ENCODE results near the gene LPO.

The LPO gene

DNA sequence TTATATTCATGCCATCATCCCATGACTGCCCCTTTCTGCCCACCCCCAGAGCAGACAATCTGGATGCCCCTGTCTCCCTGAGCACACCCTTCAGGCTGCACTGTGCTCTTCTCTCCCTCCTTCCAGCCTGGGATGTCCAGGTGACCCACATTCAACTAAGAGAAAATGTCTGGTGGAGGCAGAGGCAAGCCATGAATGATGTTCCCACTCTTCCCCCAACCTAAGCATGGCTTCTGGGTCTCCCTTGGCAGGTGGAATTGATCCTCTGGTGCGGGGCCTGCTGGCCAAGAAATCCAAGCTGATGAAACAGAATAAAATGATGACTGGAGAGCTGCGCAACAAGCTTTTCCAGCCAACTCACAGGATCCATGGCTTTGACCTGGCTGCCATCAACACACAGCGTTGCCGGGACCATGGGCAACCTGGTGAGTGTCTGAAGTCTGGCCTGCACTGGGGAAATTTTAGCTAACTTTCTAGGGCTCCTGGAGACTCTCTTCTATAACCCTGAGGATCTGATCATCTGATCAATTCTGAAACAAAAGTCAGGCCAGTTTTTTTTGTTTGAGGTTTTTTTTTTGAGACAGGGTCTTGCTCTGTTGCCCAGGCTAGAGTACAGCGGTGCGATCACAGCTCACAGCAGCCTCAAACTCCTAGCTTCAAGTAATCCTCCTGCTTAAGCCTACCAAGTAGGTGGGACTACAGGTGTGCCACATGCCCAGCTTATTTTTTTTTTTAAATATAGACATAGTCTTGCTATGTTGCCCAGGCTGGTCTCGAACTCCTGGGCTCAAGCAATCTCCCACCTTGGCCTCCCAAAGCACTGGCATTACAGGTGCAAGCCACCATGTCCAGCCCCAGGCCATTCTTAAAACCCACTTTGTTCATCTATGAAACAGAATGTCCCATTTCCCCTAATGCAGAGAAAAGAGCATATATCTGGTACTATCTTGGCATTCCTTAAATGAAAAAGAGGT is 27.8 kb downstream of the LPO start:
- no peak for DNase-seq (ENCODE audit: low read depth)
- H3K4me3 ChIP-seq (ENCODE audit: low read length), result no peak overlapping the region
- TF ChIP-seq, protein P1, sequence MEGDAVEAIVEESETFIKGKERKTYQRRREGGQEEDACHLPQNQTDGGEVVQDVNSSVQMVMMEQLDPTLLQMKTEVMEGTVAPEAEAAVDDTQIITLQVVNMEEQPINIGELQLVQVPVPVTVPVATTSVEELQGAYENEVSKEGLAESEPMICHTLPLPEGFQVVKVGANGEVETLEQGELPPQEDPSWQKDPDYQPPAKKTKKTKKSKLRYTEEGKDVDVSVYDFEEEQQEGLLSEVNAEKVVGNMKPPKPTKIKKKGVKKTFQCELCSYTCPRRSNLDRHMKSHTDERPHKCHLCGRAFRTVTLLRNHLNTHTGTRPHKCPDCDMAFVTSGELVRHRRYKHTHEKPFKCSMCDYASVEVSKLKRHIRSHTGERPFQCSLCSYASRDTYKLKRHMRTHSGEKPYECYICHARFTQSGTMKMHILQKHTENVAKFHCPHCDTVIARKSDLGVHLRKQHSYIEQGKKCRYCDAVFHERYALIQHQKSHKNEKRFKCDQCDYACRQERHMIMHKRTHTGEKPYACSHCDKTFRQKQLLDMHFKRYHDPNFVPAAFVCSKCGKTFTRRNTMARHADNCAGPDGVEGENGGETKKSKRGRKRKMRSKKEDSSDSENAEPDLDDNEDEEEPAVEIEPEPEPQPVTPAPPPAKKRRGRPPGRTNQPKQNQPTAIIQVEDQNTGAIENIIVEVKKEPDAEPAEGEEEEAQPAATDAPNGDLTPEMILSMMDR (IDR thresholded peaks at IDR 0.05; ENCODE audit: insufficient read depth, low read depth, low read length, missing control alignments), result no peak

DNA sequence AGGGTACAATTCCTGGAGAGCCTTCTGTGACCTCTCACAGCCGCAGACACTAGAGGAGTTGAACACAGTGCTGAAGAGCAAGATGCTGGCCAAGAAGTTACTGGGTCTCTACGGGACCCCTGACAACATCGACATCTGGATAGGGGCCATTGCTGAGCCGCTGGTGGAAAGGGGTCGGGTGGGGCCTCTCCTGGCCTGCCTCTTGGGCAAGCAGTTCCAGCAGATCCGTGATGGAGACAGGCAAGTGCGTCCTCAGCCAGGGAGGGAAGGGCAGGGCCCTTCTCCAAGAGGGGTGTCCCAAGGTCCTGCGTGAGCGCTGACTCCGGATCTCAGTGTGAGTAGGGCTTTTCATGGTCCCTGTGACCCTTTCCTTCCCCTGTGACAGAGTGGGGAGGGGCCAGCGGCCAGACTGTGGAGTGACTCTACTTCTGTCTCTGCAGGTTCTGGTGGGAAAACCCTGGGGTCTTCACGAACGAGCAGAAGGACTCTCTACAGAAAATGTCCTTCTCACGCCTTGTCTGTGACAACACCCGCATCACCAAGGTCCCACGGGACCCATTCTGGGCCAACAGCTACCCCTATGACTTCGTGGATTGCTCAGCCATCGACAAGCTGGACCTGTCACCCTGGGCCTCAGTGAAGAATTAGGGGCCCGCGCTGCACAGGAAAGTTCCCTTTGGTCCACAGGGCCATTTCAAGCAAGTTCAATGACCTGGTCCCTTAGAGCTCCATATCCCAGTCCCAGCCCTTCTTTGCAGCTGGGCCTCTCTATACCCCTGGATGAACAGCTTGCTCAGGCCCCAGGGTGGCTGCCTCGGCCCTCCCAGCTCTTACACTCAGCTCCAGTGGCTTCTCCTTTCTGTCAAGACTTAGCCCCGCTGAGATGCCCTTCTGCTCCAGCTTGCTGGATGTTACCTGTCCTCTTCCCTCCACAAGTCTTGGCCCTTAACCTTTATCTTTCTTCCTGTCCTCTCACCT is 29.3 kb downstream of the LPO start:
- TF ChIP-seq, protein P1 (IDR thresholded peaks at IDR 0.05; ENCODE audit: insufficient read depth, low read depth, low read length, missing control alignments), result no peak
- no peak for DNase-seq (ENCODE audit: low read depth)
- H3K4me3 ChIP-seq (ENCODE audit: low read length), result no peak overlapping the region

DNA sequence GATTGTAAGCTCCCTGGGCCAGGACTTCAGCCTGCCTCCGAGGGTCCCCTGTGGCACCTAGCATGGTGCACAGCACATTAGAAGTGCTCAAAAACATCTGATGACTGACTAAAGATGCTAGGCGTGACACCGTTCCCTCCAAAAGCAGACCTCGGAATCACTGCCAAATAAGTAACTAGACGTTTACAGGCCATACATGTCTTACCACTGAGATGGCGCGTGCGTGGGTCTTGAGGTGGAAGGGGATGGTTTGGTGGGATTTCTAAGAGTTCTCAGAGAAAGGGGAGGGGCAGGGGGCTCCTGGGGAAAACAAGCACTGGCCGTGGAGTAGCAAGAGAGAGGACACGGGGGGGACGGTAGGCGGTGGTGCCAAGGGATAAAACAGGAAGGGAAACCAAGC is 29.9 kb downstream of the LPO start:
- H3K4me3 ChIP-seq (ENCODE audit: low read length), result no peak overlapping the region
- DNase-seq (ENCODE audit: low read depth), result no peak
- TF ChIP-seq, protein P1 (IDR thresholded peaks at IDR 0.05; ENCODE audit: insufficient read depth, low read depth, low read length, missing control alignments), result no peak

DNA sequence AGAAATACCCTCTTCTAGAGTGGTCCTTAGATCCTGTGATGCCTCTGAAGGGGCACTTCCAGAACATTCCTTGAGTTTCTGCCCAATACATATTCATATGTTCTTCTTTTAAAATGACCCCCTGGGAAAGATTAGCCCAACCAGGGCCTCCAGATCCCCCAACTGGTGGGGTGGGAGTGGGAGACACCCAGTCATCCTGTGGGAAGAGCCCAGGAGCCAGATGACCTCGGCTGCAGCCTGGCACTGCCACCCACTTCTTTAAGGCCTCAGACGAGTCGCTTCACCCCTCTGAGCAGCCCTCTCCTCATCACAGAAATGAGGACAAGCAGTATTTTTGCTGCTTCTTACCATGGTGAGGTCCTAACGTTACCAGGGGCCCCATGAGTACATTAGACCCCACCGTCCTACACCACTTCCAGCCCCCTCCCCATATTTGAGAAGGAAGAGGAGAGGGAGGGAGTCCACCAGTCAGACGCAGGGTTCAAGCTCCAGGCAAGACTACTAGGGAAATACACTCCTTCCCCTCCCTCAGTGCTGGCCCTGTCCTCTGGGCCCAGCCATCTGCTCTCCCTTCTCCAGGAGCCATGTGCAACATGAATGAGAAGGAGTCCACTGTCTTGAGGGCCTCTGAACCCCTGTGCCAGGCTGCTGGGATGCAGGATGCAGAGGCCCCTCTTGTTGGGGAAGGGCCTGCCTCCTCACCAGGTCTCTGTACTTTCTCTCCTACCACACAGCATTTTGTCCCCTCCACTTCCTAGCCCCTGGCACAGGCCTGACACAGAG is 30.6 kb downstream of the LPO start:
- TF ChIP-seq, protein P1 (IDR thresholded peaks at IDR 0.05; ENCODE audit: insufficient read depth, low read depth, low read length, missing control alignments), result no peak

DNA sequence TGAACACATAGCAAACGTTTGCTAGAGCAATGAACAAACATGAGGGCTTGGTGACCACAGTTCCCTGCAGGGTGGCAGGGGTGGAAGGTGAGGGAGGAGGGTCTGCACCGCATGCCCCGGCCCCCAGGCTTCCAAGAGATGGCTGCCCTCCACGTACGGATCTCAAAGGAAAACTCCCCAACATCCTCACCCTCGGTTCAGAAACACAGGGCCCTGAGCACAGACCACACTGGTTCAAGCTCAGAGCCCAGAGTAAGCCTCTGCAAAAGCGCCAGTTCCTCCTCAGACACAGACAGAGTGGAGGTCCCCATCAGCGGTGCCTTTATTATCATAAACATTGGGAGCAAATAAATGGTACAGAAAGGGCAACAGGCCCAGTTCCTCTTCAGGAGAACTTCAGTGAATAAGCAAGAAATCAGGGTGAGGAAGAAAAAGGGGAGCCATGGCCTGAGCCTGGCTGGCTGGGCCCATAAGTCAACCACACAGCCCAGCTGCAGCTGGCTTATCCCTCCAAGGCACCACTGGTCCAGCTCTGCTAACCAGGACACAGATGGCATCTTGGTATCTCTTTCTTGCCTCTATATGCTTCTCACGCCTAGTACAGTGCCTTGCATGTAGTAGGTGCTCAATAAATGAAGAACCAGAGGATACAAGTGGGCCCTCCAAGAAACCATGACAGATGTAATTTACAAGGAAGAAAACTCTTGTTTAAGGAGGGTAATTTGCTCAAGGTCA is 31.3 kb downstream of the LPO start:
- TF ChIP-seq, protein P1 (IDR thresholded peaks at IDR 0.05; ENCODE audit: insufficient read depth, low read depth, low read length, missing control alignments), result no peak
- H3K4me3 ChIP-seq (ENCODE audit: low read length), result no peak overlapping the region
- no peak for DNase-seq (ENCODE audit: low read depth)

More for the DNA sequence above, 30.6 kb downstream of the LPO start:
- no peak overlapping the region for H3K4me3 ChIP-seq (ENCODE audit: low read length)
- DNase-seq (ENCODE audit: low read depth), result no peak

Measured in epithelial cell of esophagus (primary cell).